HG03280 (cell line): ENCODE measurements around the gene SOX21.
"Not testable (repeated sequence)": the region's sequence is repeated elsewhere in the genome, so short reads cannot be mapped to it uniquely, and the experiment has no call there.

Experiments used
- ATAC-seq: cut with Tn5 transposase; IDR thresholded peaks from one replicate; pipeline ENCODE4 v1.9.1; 2021; ENCODE audit warnings: mild to moderate bottlenecking, moderate library complexity; ENCODE audit not compliant: unreplicated experiment

The SOX21 gene

GRCh38 chr13:94712287-94712811, at the start of gene SOX21:
TSS of gene SOX21 (minus strand) at chr13:94712545. CDS start at chr13:94712049, 496 bp downstream.
- ATAC-seq, result no peak

GRCh38 chr13:94761407-94761806, 49.1 kb upstream of the SOX21 start:
- no peak for ATAC-seq

GRCh38 chr13:94759120-94759728, 46.9 kb upstream of the SOX21 start:
- no peak for ATAC-seq

- no peak for ATAC-seq
Observed at GRCh38 chr13:94758436-94758960, 46.2 kb upstream of the SOX21 start.

- no peak for ATAC-seq
Observed at GRCh38 chr13:94753327-94753726, 41.0 kb upstream of the SOX21 start.

GRCh38 chr13:94749162-94749561, 36.8 kb upstream of the SOX21 start:
- ATAC-seq, result no peak

- no peak for ATAC-seq
Observed at GRCh38 chr13:94739235-94739634, 26.9 kb upstream of the SOX21 start.

- ATAC-seq, result no peak
Observed at GRCh38 chr13:94731028-94731427, 18.7 kb upstream of the SOX21 start.

GRCh38 chr13:94729941-94730340, 17.6 kb upstream of the SOX21 start:
- ATAC-seq, result not testable (repeated sequence)

GRCh38 chr13:94726425-94726824, 14.1 kb upstream of the SOX21 start:
- no peak for ATAC-seq

- ATAC-seq, result no peak
Observed at GRCh38 chr13:94722609-94723345, 10.4 kb upstream of the SOX21 start.

- not testable (repeated sequence) for ATAC-seq
Observed at GRCh38 chr13:94718697-94719096, 6.4 kb upstream of the SOX21 start.

- no peak for ATAC-seq
Observed at GRCh38 chr13:94717916-94718315, 5.6 kb upstream of the SOX21 start.

- ATAC-seq, result no peak
Observed at GRCh38 chr13:94716016-94716415, 3.7 kb upstream of the SOX21 start.

- ATAC-seq, result no peak
Observed at GRCh38 chr13:94713561-94714182, 1.3 kb upstream of the SOX21 start.

- no peak for ATAC-seq
Observed at GRCh38 chr13:94712812-94713560, 641 bp upstream of the SOX21 start.

- peak; percentile 25 for ATAC-seq
Observed at GRCh38 chr13:94711561-94712286, 621 bp downstream of the SOX21 start.

- peak; percentile 50 for ATAC-seq
Observed at GRCh38 chr13:94710881-94711560, 1.3 kb downstream of the SOX21 start.

GRCh38 chr13:94710065-94710781, 2.1 kb downstream of the SOX21 start:
- no peak for ATAC-seq
